ENCODE results near the gene DNMT3A.
A peak's percentile ranks its signal among the peaks of the same experiment; 100 is the strongest.

Gene DNMT3A

GRCh38 chr2:25262288-25262687 is 79.4 kb downstream of the DNMT3A start:
- no peak for DNase-seq (ENCODE audit: low read depth in 3 of 3, low spot score in 1 of 3)

DNA sequence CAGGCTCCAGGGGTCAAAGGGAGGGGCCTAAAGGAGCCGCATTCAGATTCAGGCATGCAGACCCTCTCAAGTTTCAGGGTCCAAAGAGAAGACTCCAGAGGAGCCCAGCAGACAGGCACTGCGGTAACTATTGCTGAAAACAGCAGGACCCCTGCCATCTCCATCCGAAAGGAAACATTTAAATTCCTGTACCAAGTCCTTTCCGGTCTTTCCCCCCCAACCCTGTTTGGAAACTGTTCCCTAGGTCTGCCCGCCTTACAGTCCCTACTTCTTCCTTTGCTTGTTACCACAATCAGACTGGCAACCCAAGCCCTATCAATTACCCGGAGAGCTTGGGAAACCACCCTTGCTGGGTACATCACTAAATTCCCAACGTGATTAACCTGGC is 82.0 kb downstream of the DNMT3A start:
- no peak for DNase-seq (ENCODE audit: low read depth in 3 of 3, low spot score in 1 of 3)

GRCh38 chr2:25258847-25259736 is 82.6 kb downstream of the DNMT3A start:
- no peak for DNase-seq (ENCODE audit: low read depth in 3 of 3, low spot score in 1 of 3)

GRCh38 chr2:25257931-25258846 is 83.5 kb downstream of the DNMT3A start:
- DNase-seq (ENCODE audit: low read depth in 3 of 3, low spot score in 1 of 3), result no peak

GRCh38 chr2:25257032-25257552 is 84.6 kb downstream of the DNMT3A start:
- DNase-seq (ENCODE audit: low read depth in 3 of 3, low spot score in 1 of 3), result no peak

DNA sequence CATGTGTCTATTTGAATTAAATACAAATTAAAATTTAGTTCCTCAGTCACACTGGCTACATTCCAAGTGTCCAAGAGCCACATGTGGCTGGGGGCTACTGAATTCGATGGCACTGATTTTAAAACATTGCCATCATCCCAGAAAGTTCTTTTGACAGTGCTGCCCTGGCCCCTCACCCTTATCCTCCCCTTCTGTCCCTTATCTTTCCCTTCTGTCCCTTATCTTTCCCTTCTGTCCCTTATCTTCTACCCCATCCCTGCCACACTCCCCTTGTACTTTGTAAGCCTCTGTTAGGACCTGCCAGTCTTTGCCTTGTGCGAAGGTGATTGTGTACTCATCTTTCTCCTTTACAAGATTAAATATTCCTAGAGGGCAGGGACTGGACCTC is 85.2 kb downstream of the DNMT3A start:
- DNase-seq (ENCODE audit: low read depth in 3 of 3, low spot score in 1 of 3), result no peak

- DNase-seq (ENCODE audit: low read depth in 3 of 3, low spot score in 1 of 3), result no peak
These were observed 85.8 kb downstream of the DNMT3A start for GRCh38 chr2:25255745-25256487.

DNA sequence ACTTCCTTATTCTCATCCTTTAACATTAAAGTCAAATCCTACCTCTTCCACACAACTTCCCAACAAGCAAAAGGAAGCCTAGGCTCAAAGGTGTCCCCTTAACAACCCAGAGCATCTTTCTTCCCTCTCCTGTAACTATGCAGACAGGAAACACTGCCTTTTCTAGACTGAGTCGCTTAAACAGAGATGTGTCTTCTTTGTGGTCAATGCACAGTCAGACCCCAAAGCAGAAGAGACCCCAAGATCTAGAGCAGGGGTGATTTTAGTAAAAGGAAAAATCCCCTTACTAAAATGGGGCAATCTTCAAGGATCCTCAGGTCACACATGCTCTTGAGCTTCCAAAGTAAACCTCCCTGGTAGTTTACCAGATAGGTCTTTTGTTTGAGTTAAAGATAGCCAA is 86.8 kb downstream of the DNMT3A start:
- DNase-seq (ENCODE audit: low read depth in 3 of 3, low spot score in 1 of 3), result no peak

DNA sequence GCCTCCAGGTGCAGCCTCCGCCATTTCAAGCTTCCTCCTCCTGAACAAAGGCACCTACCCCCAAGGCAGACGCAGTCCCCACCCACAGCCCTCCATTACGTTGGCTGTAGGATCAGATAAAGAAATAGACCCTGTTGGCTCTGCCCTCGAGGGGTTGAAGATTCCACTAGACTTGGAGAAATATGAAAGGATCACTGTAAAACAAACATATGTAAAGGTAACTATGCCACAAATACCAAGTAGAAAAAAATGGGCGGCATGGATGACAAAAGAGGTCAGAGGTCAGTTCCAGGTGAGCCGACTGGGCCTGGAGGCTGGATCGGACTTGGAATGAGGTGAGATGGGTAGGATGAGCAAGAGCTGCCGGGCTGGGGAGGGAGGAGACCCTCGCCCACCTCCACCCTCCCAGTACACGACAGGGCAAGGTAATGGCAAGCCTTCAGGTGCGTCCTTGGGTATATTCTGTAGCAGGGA is 88.5 kb downstream of the DNMT3A start:
- no peak for DNase-seq (ENCODE audit: low read depth in 3 of 3, low spot score in 1 of 3)

DNA sequence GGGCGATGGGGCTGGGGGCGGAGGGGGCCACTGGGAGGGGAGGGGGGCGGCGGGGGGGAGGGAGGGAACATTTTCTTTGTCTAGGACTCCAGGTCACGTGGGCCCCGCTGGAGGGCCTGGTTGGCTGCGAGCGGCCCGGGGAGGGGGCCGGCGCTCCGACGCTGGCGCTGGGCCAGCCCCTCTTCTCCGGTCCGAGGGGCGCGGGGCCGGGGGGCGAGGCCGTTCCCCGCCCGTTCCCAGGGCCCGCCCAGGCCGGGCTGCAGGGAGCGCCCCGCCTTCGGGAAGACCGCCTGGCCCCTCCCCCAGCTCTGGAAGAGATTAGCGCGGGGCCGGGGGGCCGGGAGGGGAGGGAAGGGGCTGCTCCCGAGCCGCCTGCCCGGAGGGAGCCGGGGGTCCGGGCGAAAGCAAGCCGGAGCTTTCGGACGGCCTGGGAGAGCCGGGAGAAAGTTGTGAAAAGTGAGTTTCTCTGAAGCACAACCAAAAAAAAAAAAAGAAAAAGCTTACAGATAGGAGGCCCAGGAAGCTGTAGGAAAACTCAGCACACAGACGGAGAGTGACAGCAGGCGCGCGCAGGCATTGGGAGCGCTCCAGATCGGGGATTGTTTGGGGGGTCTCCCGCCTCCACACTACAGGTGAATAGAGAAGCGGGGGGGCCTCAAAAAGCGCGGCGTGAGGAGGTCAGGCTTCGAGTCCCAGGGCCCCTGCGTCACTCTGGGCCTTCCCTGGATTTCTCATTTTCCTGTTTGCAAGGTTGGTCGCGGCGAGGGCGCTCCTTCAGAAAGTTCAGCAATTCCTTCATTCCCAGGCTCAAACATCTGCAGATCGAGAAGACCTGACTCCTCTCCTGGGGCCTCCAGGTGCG is 89.2 kb downstream of the DNMT3A start:
- DNase-seq (ENCODE audit: low read depth in 3 of 3, low spot score in 1 of 3), result peak in 1 of 3 donors; percentile 42

DNA sequence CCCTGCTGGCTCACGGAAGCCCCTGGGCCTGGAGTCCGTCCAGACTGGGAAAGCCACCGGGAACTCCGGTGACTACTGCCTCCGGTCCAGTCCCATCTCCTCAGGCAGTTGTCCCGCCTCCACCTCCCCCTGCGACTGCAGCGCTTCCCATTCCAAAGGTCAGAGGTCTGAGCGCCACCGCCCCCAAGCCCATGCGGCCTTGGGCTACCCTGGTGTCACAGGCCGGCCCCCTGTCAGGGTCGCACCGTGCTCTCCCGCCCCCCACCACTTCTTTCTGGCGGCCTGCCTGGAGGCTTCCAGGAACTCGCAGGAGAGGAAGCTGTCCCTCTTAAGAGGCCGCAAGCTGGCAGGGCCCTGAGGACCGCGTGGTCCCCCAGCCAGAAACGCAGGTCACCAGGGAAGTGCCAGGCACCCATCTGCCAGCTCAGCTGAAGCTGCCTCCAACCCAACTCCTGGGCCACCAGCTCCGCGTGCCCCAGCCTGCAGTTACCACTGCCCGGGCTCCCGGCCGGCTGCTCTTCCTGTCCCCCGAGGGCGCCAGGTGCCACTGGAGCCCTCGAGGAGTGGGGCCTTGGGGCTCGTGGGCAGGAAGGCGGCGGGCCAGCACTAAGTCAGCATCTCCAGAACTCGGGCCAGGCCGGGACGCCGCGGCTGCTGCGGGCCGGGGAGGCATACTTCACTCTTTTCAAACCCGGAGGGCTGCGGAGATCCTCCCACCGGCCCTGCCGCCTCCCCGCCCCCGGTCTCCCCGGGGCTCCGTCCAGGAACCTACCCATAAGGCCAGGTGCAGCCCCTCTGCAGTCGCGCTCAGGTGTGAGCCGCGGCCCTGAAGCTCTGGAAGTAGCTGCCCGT is 90.1 kb downstream of the DNMT3A start:
- DNase-seq (ENCODE audit: low read depth in 3 of 3, low spot score in 1 of 3), result peak in 1 of 3 donors; percentile 39

GRCh38 chr2:25251071-25251421 is 90.7 kb downstream of the DNMT3A start:
- DNase-seq (ENCODE audit: low read depth in 3 of 3, low spot score in 1 of 3), result no peak

DNA sequence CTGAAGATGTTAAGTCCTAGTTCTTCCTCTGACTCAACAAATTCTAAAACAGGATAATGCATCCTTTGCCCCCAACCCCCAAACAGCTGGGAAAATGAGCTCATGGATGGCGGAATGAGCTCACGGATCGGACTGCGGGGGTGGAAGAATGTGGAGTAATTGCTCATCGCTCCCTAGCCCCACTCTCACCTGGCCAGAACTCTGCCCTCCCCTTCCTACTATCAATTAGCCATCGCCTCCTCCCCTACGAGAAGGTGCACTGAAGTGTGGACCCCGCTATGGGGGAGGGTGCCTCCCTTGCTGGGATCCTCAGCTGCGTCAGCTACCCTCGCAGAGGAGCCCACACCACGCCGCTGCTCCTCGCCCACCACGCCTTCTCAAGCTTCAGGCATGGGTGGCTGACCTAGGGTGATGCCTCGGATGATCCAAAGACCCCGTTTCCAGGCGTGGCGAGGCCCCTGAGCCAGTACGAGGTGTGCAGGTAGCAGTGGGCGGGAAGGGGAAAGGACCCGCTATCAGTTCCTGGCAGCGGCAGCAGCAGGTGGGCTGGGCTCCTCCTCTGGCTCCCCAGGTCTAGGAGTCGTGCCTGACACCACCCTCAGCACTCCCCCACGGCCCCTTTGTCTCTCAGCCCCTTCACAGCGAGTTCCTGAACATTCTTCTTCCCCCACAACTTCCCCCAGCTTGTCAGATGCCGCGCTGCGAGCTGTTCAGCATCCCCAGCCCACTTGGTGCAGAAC is 91.2 kb downstream of the DNMT3A start:
- no peak for DNase-seq (ENCODE audit: low read depth in 3 of 3, low spot score in 1 of 3)

GRCh38 chr2:25249785-25250184 is 91.9 kb downstream of the DNMT3A start:
- DNase-seq (ENCODE audit: low read depth in 3 of 3, low spot score in 1 of 3), result no peak

- no peak for DNase-seq (ENCODE audit: low read depth in 3 of 3, low spot score in 1 of 3)
These were observed 93.8 kb downstream of the DNMT3A start for GRCh38 chr2:25247792-25248512.

- DNase-seq (ENCODE audit: low read depth in 3 of 3, low spot score in 1 of 3), result no peak
These were observed 95.0 kb downstream of the DNMT3A start for GRCh38 chr2:25246558-25247290.

- no peak for DNase-seq (ENCODE audit: low read depth in 3 of 3, low spot score in 1 of 3)
These were observed 95.7 kb downstream of the DNMT3A start for GRCh38 chr2:25246001-25246400.

Data from stimulated activated CD4-positive, alpha-beta T cell treated with anti-CD3 and anti-CD28 coated beads, TNF-alpha, amount 100 ng/mL, for 1 hour (primary cell).